ENCODE results near the gene MOGAT2.

Gene MOGAT2

DNA sequence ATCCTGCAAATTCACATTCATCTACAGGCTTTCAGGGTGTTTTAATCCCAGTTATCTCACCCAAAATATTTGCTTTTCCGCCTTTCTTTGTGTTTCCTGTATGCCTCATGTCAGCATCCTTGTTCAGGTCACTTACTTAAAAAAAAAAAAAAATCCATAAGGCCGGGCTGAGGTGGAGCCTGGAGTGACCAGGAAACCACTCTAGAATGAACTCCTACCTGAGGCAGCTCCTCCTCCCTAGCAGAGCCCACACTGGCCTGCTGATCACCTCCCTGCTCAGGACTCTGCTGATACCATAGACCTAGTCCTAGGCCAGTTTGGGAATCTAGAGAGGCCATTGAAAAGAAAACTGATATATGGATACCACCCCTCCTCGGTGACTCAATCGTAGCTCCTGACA is 42.2 kb downstream of the MOGAT2 start:
- no peak for DNase-seq (ENCODE audit: low spot score)

DNA sequence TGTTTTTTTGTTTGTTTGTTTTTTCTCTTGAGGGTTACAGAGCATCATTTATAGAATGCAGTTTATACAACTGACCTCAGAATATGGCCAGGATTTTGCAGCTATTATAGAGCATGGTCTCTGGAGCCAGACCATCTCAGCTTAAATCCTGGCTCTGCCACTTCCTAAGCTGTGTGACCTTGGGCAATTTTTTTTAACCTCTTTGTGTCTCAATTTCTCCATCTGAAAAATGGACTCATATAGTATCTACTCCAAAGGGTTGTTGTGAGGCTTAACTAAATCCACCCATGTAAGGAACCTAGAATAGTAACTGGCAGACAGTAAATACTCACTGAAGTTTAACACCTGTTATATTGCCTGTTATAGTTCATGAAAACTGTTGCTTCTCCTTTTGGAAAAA is 42.6 kb downstream of the MOGAT2 start:
- no peak for DNase-seq (ENCODE audit: low spot score)

DNA sequence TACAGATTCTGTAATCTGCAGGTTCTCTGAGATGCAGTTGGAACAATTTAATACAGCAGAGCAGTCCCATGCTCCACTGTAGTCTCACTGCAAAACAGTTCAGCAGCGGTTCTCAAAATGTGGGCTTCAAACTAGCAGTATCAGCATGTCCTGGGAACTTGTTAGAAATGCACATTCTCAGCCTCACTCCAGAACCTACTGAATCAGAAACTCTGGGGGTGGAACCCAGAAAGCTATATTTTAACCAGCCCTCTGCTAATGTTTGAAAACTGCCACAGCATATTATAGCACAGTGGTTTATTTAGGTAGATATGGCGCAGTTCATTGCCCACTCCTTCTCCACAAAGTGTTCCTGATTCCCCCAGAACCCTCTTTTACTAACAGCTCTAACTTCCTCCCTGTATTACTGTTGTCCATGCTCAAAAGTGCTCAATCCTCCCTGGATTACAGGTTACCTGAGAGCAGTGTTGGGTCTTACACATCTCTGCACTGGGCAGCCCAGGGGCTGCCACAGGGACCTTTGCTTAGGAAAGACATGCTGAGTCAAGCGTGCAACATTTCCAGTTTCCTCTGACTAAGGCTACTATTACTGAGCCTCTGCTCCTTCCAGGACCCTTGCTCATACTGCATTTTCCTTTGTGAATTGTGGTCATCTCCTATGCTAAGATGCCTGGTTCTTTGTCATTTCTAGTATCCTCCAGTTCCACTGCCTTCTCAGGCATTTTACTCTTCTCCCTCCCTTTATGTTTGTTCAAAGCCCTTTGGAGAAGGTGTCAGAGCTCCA is 43.3 kb downstream of the MOGAT2 start:
- peak; percentile 83 for DNase-seq (ENCODE audit: low spot score)

DNA sequence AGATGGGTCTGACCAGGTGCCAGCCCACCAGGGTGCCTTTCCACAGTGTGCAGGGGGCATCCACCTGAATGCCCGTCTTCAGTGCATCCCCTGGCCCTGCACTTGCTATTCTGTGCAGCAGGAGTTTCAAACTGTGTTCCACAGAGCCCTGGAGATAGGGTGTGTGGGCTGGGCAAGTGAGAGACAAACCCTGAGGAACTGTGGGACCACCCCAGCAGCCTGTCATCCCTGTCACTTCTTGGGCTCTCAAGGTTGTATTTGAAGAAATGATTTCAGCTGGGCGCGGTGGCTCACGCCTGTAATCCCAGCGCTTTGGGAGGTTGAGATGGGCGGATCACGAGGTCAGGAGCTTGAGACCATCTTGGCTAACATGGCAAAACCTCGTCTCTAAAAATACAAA is 44.5 kb downstream of the MOGAT2 start:
- DNase-seq (ENCODE audit: low spot score), result no peak

DNA sequence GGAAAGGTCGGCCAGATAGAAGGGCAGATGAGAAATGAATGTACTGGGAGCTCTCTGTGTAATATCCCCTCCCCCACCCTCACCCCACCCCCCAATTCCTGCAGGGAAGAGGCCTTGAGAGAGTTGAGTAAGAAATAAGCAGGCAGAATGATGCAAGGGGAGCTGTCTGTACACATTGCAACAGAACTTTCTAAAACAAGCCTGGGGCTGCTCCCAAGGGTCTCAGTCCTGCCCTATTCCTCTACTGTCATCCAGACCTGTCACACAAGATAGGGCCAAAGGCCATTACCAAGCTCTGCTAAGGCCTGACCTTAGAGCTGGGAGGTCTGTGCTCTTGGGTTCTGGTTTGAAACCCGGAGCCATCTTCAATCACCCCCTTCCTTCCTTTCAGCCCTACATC is 45.2 kb downstream of the MOGAT2 start:
- no peak for DNase-seq (ENCODE audit: low spot score)

DNA sequence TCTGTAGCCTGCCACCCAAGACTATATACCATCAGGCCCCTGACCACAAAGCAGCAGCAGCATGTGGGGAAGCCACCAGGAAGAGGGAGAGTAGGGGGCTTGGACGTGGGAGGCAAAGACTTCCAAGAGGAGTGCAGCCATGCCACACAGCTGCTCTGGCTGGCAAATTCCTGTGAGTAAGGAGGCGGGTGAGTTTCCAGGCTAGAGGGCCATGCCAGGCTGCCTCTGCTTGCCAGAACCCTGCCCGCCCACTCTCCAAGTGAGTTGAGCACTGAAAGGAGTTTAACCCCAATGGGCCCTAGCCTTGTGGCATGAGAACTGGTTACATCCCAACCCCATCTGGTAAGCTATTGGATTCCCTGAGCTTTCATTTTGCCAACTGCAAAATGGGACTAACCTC is 46.2 kb downstream of the MOGAT2 start:
- DNase-seq (ENCODE audit: low spot score), result no peak

DNA sequence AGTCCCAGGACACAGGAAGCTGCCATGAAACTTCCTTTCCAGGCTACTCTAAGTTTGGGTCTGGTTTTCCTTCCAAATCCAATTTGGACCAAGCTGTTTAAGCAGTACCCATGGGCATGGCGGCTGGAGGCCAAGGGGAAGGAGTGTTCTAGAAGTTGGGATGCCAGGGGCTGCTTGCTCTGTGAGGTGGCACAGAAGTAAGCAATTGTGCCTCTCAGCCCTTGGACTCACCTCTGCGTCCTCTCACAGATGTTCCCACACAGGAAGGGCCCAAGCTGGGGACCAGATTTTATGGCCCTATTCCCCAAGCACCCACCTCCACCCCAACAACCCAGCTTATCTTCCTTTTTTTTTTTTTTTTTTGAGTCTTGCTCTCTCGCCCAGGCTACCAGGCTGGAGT is 47.5 kb downstream of the MOGAT2 start:
- no peak for DNase-seq (ENCODE audit: low spot score)

DNA sequence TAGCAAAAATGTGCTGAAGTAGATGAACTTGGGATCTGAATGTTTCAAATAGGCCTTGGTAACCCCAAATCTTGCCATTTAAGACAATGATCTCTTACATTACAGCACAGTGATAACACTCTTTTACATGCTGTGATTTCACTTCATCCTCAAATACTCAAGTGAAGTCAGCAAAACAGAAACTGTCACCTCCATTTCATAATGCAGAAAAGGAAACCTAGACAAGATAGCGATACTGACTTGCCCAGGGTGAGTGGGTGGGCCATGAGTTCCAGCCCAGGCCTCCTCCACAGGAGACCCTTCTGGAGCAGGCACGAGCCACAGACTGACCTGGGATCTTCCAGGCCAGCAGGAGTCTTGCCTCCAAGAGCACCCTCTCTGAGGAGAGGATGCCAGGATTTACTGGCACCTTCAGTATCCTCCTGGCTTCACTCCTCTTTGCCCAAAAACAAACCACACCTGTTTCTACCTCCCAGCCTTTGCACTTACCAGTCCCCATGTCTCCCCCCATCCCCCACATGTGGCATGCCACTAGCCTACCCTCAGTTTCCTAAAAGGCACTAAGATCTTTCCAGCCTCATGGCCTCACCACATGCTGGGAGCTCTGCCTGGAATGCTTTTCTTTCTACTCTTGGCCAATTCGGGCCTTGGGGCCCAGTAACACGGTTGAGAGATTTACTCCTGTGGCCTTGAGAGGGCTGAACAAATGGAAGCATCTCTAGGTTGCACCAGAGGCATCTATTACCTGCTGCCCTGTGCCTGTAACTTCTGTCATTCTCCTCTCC is 49.0 kb downstream of the MOGAT2 start:
- no peak for DNase-seq (ENCODE audit: low spot score)

DNA sequence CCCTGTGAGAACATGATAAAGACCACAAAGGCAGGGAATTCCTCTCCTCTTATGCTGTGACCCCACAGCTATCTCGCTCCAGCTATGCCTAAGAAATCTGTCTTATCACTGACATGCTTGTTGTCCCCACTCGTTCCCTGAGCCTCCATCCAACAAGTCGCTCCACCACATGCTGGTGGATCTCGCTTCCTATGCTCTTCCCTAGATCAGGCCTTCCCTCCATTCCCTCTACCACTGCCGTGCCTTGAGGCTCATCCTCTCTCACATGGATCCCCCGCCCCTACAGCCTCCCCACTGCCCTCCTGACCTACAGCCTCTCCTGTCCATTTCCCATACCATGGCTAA is 49.6 kb downstream of the MOGAT2 start:
- DNase-seq (ENCODE audit: low spot score), result no peak

DNA sequence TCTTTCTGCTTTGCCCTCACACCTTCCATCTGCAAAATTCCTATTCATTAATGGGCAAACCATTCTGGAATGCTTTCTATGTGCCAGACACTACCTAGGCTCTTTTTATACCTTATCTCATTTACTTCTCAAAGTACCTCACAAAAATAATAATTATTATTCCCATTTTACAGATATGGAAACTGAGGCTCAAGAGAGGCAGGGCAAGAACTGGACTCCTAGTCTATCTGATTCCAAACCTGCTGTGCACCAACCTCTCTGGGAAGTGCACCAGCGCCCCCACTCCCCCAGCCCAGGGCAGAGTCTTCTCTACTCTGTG is 50.1 kb downstream of the MOGAT2 start:
- DNase-seq (ENCODE audit: low spot score), result no peak

DNA sequence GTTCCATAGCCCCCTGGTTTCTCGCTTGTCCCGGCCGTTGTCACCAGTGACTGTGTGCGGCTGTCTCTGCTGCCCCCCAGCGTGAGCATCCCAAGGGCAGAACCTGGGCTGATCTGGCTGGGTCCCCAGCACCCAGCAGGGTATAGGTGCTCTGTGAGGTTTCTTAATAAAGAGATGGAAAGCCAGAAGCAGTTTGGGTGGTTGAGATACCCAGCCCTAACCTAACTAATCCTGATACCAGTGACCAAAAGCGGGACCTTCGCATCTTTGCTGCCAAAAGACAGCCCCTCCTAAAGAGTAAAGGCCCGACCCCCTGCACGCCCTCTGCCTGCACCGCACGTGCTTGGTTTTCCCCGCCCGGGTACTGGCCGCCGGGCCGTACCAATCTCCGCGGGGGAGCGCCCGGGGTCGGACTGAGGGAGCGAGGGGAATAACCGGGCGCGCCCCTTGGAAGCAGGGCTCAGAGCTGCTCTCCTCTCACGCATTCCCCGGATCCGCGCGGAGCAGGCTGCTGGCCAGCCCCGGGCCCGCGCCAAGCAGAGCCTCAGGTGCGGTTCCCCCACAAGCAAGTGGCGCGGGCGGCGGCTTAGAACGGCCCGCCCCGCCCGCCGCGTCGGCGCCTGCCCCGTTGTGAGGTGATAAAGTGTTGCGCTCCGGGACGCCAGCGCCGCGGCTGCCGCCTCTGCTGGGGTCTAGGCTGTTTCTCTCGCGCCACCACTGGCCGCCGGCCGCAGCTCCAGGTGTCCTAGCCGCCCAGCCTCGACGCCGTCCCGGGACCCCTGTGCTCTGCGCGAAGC is 50.7 kb downstream of the MOGAT2 start, which contains the start of gene DGAT2:
Gene DGAT2 (plus strand): TSS at position 667 of the 797 bp plus-strand sequence. CDS start 214 bp downstream, outside the sequence.
- peak; percentile 53 for DNase-seq (ENCODE audit: low spot score)

DNA sequence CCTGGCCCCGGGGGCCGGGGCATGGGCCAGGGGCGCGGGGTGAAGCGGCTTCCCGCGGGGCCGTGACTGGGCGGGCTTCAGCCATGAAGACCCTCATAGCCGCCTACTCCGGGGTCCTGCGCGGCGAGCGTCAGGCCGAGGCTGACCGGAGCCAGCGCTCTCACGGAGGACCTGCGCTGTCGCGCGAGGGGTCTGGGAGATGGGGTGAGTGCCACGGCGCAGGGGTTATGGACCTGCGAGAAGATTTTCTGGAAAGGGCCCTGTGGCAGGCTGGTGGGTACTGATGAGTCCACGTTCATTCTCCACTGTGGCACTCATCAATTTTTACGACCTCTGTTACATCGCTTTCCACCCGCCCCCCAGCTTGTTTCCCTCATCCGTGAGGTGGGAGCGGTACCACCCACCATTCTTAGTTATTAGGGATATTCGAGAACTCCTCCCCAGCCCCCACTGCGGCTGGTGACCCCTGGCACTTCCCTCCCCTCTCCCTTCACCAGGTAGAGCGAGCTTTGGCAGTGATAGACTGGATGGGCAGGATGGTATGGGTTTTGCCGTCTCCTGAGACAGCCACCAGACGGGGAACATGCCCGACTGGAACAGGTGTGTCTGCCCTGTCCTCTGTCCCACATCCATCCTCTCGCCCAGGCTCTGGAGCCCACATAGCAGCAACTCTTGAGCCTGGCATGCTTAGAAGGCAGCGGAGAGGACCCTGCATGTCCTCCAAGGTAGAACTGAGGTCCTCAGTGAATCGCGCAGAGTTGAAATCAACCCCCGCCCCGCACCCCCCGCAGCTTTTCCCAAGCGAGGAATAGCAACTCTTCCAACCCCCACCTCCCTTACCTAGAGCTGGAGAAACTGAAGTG is 51.5 kb downstream of the MOGAT2 start:
- no peak for DNase-seq (ENCODE audit: low spot score)

DNA sequence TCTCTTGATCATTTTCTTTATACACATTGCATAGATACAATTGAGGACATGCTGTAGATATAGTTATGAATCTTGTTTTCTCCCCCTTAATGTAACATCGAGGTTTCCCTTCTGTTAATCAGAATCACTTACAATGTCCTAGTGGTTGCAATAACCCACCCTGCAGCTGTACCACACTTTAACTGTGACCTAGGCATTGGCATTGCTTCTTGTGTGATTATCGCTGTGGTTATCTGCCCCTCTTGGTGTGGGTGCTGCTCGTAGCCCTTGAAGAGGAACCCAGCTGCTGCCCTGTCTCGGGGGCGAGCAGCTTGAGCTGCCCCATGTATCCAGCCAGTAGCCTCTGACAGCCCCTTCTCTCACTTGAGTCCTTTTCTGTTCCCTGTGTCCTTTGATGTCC is 52.5 kb downstream of the MOGAT2 start:
- no peak for DNase-seq (ENCODE audit: low spot score)

DNA sequence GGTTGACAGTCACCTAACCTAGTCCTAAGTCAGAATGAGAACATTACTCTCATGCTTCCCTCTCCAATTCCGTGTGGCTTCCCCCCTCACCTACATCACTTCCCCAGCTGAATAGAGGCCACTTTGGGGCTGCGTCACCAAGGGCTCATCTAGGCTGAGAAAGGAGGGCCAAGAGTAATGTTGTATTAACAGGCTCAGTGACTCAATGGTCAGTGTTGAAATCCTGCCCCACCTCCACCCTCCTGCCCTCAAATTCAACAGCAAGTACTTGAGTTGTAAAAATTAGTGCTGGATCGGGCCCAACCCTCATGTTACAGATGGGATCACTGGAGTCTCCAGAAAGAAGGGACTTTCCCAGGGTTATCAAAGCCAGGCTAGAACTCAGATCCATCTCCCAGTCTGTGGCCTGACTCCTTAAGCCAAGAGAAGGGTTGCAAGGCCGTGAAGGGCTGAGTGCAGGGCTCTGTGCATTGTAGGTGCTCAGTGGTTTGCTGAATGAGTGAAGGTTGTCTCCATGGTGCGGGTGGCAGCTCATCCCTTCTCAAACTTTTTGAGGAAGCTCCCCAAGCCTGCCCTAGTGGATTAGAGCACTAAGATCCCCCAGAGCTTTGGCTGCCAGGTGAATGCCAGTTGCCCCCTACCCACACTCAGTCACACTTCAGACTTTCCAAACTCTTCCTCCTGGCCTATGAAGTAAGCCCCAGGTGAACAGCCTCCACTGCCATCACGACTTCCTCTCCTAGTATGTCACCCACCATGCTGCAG is 54.2 kb downstream of the MOGAT2 start:
- DNase-seq (ENCODE audit: low spot score), result no peak

DNA sequence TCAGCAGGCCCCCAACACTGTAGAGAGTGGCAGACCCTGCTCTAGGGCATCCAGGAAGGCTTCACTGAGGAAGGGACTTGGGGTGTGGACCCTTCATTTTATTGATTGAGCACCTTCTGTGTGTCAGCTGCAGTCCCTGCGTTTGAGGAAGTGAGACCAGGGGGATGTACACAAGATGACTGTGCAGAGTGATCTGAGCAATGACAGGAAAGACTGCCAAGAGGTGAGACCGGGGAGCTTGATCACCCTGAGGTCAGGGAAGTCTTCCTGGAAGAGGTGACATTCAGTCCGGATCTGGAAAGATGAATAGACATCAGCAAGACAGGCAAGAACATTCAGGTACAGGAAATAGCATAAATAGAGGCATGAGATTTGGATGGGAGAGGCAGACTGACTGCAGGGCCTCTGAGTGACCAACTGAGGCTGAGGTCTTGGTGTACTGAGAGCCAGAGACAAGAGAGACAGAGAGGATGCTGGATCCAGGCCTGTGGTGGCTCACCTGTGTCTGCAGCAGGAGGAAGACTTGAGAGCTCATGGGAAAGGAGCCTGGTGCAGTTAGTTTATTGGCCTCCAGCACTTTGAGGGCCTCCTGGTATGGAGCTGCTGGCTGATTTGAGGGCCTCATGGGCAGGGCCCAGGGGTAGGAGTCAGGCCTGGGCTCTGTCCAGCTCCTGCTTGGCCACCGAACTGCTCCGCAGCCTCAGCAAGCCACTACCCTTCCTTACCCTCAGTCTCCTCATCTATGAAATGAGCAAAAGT is 56.1 kb downstream of the MOGAT2 start:
- DNase-seq (ENCODE audit: low spot score), result no peak

DNA sequence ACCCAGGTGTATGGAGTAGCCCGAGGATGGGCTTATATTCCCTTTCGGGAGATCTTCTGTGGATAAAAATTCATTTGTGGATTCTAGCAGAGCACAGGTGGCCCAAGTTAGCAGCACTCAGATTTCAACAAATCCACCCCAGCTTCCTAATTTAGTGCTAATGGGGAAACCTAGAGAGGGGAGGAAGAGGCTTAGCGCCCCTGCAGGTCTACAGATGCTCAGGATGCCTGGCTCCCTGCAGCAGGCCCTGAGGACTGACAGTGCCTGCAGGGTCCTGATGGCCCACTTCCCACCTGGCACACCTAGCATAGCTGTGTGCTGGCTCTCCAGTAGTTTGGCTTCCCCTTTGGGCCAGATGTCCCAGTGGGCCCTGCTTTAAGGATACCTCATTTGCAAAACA is 57.4 kb downstream of the MOGAT2 start:
- DNase-seq (ENCODE audit: low spot score), result no peak

DNA sequence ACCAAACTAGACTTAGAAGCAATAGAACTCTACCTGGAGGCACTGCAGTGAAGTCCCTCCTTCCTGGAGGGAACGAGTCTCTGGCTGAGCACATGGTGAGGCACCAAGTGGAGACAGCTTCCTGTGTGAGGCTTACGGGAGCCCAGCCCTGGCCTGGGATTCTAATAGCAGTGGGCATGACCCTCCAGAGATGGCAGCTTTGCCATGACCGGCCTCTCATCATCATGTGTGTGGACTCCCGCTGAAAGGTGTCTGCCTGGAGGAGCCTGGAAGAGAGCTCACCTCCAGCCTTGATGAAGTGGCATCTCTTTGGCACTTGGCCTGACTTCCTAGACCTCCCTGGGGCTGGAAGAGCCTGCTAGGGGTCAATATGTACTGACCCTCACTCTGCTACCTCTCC is 58.9 kb downstream of the MOGAT2 start:
- DNase-seq (ENCODE audit: low spot score), result no peak

DNA sequence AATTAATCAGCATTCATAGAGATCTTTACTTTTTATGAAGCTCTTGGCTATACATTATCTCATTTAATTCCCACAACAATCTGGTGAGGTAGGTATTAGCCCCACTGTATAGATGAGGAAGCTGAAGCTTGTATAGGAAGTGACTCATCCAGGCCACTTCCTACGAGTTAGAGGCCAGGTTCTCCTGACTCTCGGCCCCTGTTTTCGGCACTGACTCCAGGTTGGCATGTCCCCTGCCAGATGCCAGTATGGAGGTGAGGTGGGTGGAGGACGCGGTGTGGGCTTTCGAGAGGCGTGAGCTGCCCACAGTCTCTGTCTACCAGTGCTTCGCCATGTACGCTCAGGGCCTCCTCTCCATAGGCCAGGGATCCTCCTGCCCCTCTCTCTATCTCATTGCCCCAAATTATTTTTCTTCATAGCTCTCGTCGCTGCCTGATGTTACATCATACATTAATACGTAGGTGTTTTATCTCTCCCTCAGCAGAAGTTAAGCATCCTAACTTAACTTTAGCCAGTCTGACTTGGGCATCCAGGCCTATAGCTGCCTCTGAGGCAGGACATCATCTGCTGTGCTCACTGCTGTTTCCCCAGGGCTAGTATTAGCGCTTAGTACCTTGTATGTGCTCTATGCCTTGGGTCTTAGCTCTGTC is 59.9 kb downstream of the MOGAT2 start:
- DNase-seq (ENCODE audit: low spot score), result peak; percentile 41

DNA sequence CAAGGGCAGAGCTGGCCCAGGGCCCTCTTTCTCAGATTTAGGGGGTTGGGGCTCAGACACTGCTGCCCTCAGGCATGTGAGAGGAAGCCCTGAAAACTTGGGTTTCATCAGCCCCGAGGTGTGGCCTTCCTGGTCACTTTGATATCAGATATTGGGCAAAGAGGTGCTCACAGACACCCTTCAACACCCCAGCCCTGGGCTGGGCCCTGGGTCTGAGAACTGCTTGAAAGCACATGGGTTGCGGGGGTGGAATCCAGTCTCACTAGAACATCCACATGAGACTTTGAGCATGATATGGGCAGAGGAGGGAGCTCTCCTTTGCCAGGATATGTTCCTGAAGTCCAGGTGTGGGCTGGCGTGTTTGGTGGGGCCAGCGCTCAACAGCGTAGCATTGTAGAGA is 61.3 kb downstream of the MOGAT2 start:
- DNase-seq (ENCODE audit: low spot score), result no peak

DNA sequence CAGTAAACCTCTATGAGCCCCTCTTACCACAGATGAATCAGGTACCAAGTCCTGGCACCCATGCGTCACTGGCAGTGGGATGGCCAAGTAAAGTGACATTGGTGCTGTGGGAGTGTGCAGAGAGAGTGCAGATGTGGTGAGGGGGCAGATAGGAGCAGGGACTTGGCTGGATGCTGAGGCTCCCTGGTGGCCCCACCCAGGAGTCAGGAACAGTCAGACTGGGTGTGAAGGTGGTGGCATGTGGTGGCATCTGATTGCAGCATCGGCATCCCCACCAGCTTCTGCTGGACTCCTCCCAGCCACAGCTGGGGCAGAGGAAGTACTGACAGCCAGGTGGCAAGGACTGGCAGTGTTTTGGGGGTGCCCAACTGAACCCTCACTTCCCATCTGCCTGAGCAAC is 62.3 kb downstream of the MOGAT2 start:
- DNase-seq (ENCODE audit: low spot score), result no peak
